H1 (cell line): ENCODE measurements around the gene WBP11. TPM values are rescaled to one million over a fixed set of nuclear protein-coding genes. Genes with fewer than 3 reads are reported as not detected.

Experiments used
- CTCF ChIA-PET: fragments of 300-600 bp; sonication (Branson Sonifier 250); formaldehyde crosslinking; loops from one replicate; lab custom pipeline; 2021; ENCODE audit not compliant: partially characterized antibody; lab: Charles Lee
- POLR2A ChIA-PET: fragments of 300-600 bp; sonication (Branson Sonifier 250); formaldehyde crosslinking; loops from one replicate; lab custom pipeline; 2021; ENCODE audit warnings: inconsistent platforms; ENCODE audit not compliant: partially characterized antibody; lab: Charles Lee
- DNase-seq, 2 experiments: peaks; one replicate each; pipeline versions ENCODE4 v3.0.0 to v3.0.0-alpha.2; 2010 to 2022; ENCODE audit warnings: low spot score in 2 of 2, low read depth in 1 of 2, mixed read lengths in 1 of 2
- FAIRE-seq: peaks from 2 replicates; lab custom pipeline; 2011; peaks lifted over from hg19 to GRCh38; lab: Jason Lieb, UNC
- H2AFZ ChIP-seq: 2 replicates; pipeline ENCODE4 v1.8.1; 2012; ENCODE audit warnings: low read length, inconsistent platforms
- H2AK5ac ChIP-seq: 2 replicates; pipeline ENCODE4 v1.6.1; 2013; ENCODE audit warnings: low read depth, low read length
- H2BK120ac ChIP-seq: replicated peaks from 2 replicates; pipeline ENCODE3; 2013; ENCODE audit warnings: low read depth, low read length, inconsistent platforms
- H2BK12ac ChIP-seq: 2 replicates; pipeline ENCODE4 v1.6.1; 2013; ENCODE audit warnings: low read depth, low read length
- H2BK15ac ChIP-seq: 2 replicates; pipeline ENCODE4 v1.6.1; 2013; ENCODE audit warnings: low read length
- H2BK20ac ChIP-seq: 2 replicates; pipeline ENCODE4 v1.6.1; 2013; ENCODE audit warnings: low read length
- H2BK5ac ChIP-seq: 2 replicates; pipeline ENCODE4 v1.6.1; 2013; ENCODE audit warnings: low read depth, low read length
- H3K14ac ChIP-seq: 2 replicates; pipeline ENCODE4 v1.6.1; 2013; ENCODE audit warnings: inconsistent platforms; ENCODE audit not compliant: insufficient read length
- H3K18ac ChIP-seq: 2 replicates; pipeline ENCODE4 v1.6.1; 2013; ENCODE audit warnings: low read length; ENCODE audit errors: extremely low read depth
- H3K23ac ChIP-seq: 2 replicates; pipeline ENCODE4 v1.6.1; 2013; ENCODE audit warnings: inconsistent platforms; ENCODE audit not compliant: insufficient read length
- H3K23me2 ChIP-seq: 2 replicates; pipeline ENCODE4 v1.6.1; 2013; ENCODE audit warnings: low read depth, low read length
- H3K27ac ChIP-seq: 2 replicates; pipeline ENCODE4 v1.6.1; 2011; ENCODE audit warnings: low read depth, low read length, inconsistent platforms
- H3K27me3 ChIP-seq, 4 experiments: replicated peaks in 1 of 4; 1 replicate in 1 of 4; 2 replicates in 3 of 4; pipeline versions ENCODE4 v1.6.1 to v1.8.1; 2011 to 2013; ENCODE audit warnings: low read length in 3 of 4, mild to moderate bottlenecking in 3 of 4, inconsistent platforms in 2 of 4, mixed read lengths in 2 of 4, moderate library complexity in 1 of 4; ENCODE audit not compliant: control insufficient read depth in 3 of 4, insufficient read depth in 3 of 4; ENCODE audit errors: extremely low read depth in 1 of 4
- H3K36me3 ChIP-seq, 4 experiments: 2 replicates each; pipeline versions ENCODE4 v1.6.1 to v1.8.1; 2011 to 2013; ENCODE audit warnings: mild to moderate bottlenecking in 4 of 4, low read length in 3 of 4, moderate library complexity in 2 of 4, control low read depth in 1 of 4, inconsistent platforms in 1 of 4; ENCODE audit not compliant: insufficient read depth in 4 of 4, control insufficient read depth in 2 of 4
- H3K4ac ChIP-seq: replicated peaks from 2 replicates; pipeline ENCODE3; 2013; ENCODE audit warnings: low read length, low read depth, mixed read lengths, inconsistent platforms; ENCODE audit not compliant: insufficient read length
- H3K4me1 ChIP-seq, 4 experiments: replicated peaks in 1 of 4; 1 replicate in 1 of 4; 2 replicates in 3 of 4; pipeline versions ENCODE4 v1.6.1 to v1.8.1; 2011 to 2013; ENCODE audit warnings: low read length in 3 of 4, inconsistent platforms in 2 of 4, mixed read lengths in 1 of 4; ENCODE audit not compliant: insufficient read depth in 4 of 4, control insufficient read depth in 3 of 4
- H3K4me2 ChIP-seq, 2 experiments: 2 replicates each; pipeline versions ENCODE4 v1.6.1 to v1.8.1; 2011 to 2013; ENCODE audit warnings: low read depth in 2 of 2, low read length in 2 of 2, control low read depth in 1 of 2, inconsistent platforms in 1 of 2, mild to moderate bottlenecking in 1 of 2; ENCODE audit not compliant: insufficient read depth in 1 of 2
- H3K4me3 ChIP-seq, 4 experiments: fragments of 200-600, 300-600 bp in 1 of 4; sonication (generic), shearing (Covaris generic), sonication (Bioruptor Twin) in 1 of 4; 2 replicates each; pipeline versions ENCODE4 v1.5.1 to v1.8.1; 2011 to 2016; ENCODE audit warnings: low read length in 4 of 4, low read depth in 3 of 4, control low read depth in 2 of 4, inconsistent platforms in 2 of 4, mild to moderate bottlenecking in 2 of 4, mixed read lengths in 1 of 4, moderate library complexity in 1 of 4; ENCODE audit not compliant: insufficient read depth in 2 of 4; ENCODE audit errors: extremely low read depth in 1 of 4
- H3K56ac ChIP-seq: replicated peaks from 2 replicates; pipeline ENCODE3; 2013; ENCODE audit warnings: low read depth, mild to moderate bottlenecking, mixed read lengths, low read length, inconsistent platforms; ENCODE audit not compliant: insufficient read length
- H3K79me1 ChIP-seq: 2 replicates; pipeline ENCODE4 v1.6.1; 2013; ENCODE audit warnings: low read depth, low read length, control low read depth
- H3K79me2 ChIP-seq, 2 experiments: 2 replicates each; pipeline versions ENCODE4 v1.6.1 to v1.8.1; 2012 to 2013; ENCODE audit warnings: low read length in 2 of 2, mild to moderate bottlenecking in 2 of 2, inconsistent platforms in 1 of 2; ENCODE audit not compliant: insufficient read depth in 2 of 2, control insufficient read depth in 1 of 2
- H3K9ac ChIP-seq, 4 experiments: replicated peaks in 1 of 4; 1 replicate in 1 of 4; 2 replicates in 3 of 4; pipeline versions ENCODE4 v1.6.1 to v1.8.1; 2011 to 2013; ENCODE audit warnings: low read depth in 3 of 4, low read length in 3 of 4, control low read depth in 2 of 4, mild to moderate bottlenecking in 2 of 4, moderate library complexity in 2 of 4, inconsistent platforms in 1 of 4; ENCODE audit errors: extremely low read depth in 1 of 4
- H3K9me3 ChIP-seq, 2 experiments: 2 replicates each; pipeline versions ENCODE4 v1.6.1 to v1.8.1; 2012 to 2013; ENCODE audit warnings: mild to moderate bottlenecking in 2 of 2, moderate library complexity in 2 of 2, control low read depth in 1 of 2, inconsistent platforms in 1 of 2, low read depth in 1 of 2, low read length in 1 of 2, mixed read lengths in 1 of 2; ENCODE audit not compliant: insufficient read depth in 2 of 2
- H4K20me1 ChIP-seq, 2 experiments: replicated peaks in 1 of 2; 2 replicates each; pipeline versions ENCODE3 to v1.8.1; 2011 to 2013; ENCODE audit warnings: inconsistent platforms in 2 of 2, low read length in 2 of 2, mild to moderate bottlenecking in 1 of 2; ENCODE audit not compliant: insufficient read depth in 2 of 2, control insufficient read depth in 1 of 2
- H4K5ac ChIP-seq: 2 replicates; pipeline ENCODE4 v1.6.1; 2013; ENCODE audit warnings: low read length, low read depth, mixed read lengths, inconsistent platforms; ENCODE audit not compliant: insufficient read length
- H4K8ac ChIP-seq: 2 replicates; pipeline ENCODE4 v1.8.0; 2013; ENCODE audit warnings: mild to moderate bottlenecking, moderate library complexity, low read length, inconsistent platforms; ENCODE audit not compliant: insufficient read depth; ENCODE audit errors: extremely low read depth
- H4K91ac ChIP-seq: replicated peaks from 2 replicates; pipeline ENCODE3; 2013; ENCODE audit warnings: low read length, mixed read lengths, inconsistent platforms; ENCODE audit not compliant: insufficient read length
- ASH2L ChIP-seq: fragments of 200-600, 300-600 bp; sonication (generic); IDR thresholded peaks from one replicate; pipeline ENCODE4 v1.7.1; 2017; ENCODE audit warnings: low read length
- EGR1 ChIP-seq: IDR thresholded peaks from 2 replicates; pipeline ENCODE4 v1.6.1; 2011; ENCODE audit warnings: low read depth, low read length, borderline replicate concordance
- EZH2 ChIP-seq: fragments of 200-600 bp; sonication (generic); IDR thresholded peaks from 2 replicates; pipeline ENCODE4 v1.7.1; 2012; ENCODE audit warnings: low read depth, mild to moderate bottlenecking, moderate library complexity, low read length, inconsistent platforms; ENCODE audit not compliant: severe bottlenecking
- KDM4A ChIP-seq: IDR thresholded peaks from one replicate; pipeline ENCODE4 v1.7.1; 2012; ENCODE audit warnings: low read depth, mild to moderate bottlenecking, moderate library complexity, low read length, inconsistent platforms; ENCODE audit not compliant: severe bottlenecking
- RNF2 ChIP-seq: fragments of 200-900, 300-1000 bp; sonication (generic); IDR thresholded peaks from 2 replicates; pipeline ENCODE4 v1.7.1; 2016; ENCODE audit warnings: borderline replicate concordance, low read depth, mild to moderate bottlenecking, antibody characterized with exemption, low read length; ENCODE audit not compliant: poor library complexity, severe bottlenecking; ENCODE audit errors: missing control alignments
- SP1 ChIP-seq: IDR thresholded peaks from 2 replicates; pipeline ENCODE4 v1.6.1; 2011; ENCODE audit warnings: low read depth, low read length
- SRF ChIP-seq: IDR thresholded peaks from 2 replicates; pipeline ENCODE4 v1.6.1; 2011; ENCODE audit warnings: mild to moderate bottlenecking, low read depth, low read length, moderate library complexity
- TAF1 ChIP-seq: IDR thresholded peaks from 2 replicates; pipeline ENCODE4 v1.6.1; 2011; ENCODE audit warnings: mild to moderate bottlenecking, low read depth, low read length
- TEAD4 ChIP-seq: IDR thresholded peaks from 2 replicates; pipeline ENCODE4 v1.6.1; 2012; ENCODE audit warnings: low read depth, low read length, inconsistent platforms, mixed read lengths
- WGBS, 2 experiments: shearing (Covaris generic) in 1 of 2; methylation state at CpG; one replicate each; pipeline versions ENCODE4 v1.1.6 to v1.1.7; 2013 to 2015; ENCODE audit warnings: low lambda C conversion rate in 2 of 2, mixed read lengths in 2 of 2, inconsistent platforms in 1 of 2, low coverage in 1 of 2, missing lambda C conversion rate in 1 of 2; ENCODE audit not compliant: insufficient replicate concordance in 2 of 2, insufficient coverage in 1 of 2, insufficient read length in 1 of 2; ENCODE audit errors: extremely low coverage in 1 of 2, missing lambda C conversion rate in 1 of 2; 5-methylcytosine and 5-hydroxymethylcytosine counted together
- polyA plus RNA-seq, 7 experiments: library from polyadenylated mRNA; depleted of rRNA in 3 of 7; stranded (reverse) in 5 of 7; unstranded in 2 of 7; fragments of >200 nt in 5 of 7; fragments of 200-250 nt in 2 of 7; gene quantifications; 1 replicate in 5 of 7; 2 replicates in 1 of 7; 4 replicates in 1 of 7; pipeline versions ENCODE4 v1.2.1 to v1.2.3, GENCODE V29; 2011 to 2013; ENCODE audit warnings: missing spikeins in 2 of 7, mixed read lengths in 2 of 7
- total RNA-seq: library from RNA; stranded (reverse); fragmentation: NEBNext Ultra II Directional; extraction: Animal tissue kit (Norgen Biotek cat#: 25700); gene quantifications from 2 replicates; pipeline ENCODE4 v1.2.1, GENCODE V29; 2021

Gene WBP11
- total and polyA plus RNA-seq, 2 of the 8 experiments (the other 6 are each of a cell fraction or from before 2014, with no cell fraction given) = 22.1 to 134 TPM

GRCh38 chr12:14776236-14776961 lies 26.9 kb downstream of the WBP11 start:
- Histone ChIP-seq H2BK120ac (no peak overlapping the region), H2BK20ac (no peak overlapping the region), H4K91ac (no peak overlapping the region)
- TF ChIP-seq RNF2 (no peak), EGR1 (no peak), SP1 (no peak), EZH2 (no peak), TAF1 (no peak), SRF (no peak), ASH2L (no peak), KDM4A (no peak), TEAD4 (no peak)
- TF ChIP-seq, all 59 proteins: peak for 0
- 90% methylated on average over 5 of the region's 5 CpGs; no CpG with 5 or more reads in 1 of the 2 experiments for WGBS, 2 experiments
- Histone ChIP-seq H2AK5ac (no peak overlapping the region), H3K23me2 (peaks cover 4% of the 10 kb centered on the region), H3K4ac (no peak overlapping the region), H3K18ac (no peak overlapping the region), H3K9me3 (no peaks in the 10 kb centered on the region), H3K4me1 (peaks cover 0 to 3% (median 0%) of the 10 kb centered on the region in 4 experiments; a peak in 1 of 7 replicates), H3K79me2 (peaks cover 0 to 8% of the 10 kb centered on the region in 2 experiments; a peak in 2 of 4 replicates), H2AFZ (no peak overlapping the region), H3K4me3 (peak overlapping the region in 1 of 4 experiments; percentile 11; a peak in 1 of 8 replicates), H3K9ac (no peak overlapping the region), H4K20me1 (peaks cover 0 to 4% of the 10 kb centered on the region in 2 experiments), H3K56ac (no peak overlapping the region), H3K23ac (no peak overlapping the region), H2BK12ac (no peak overlapping the region), H3K36me3 (no peaks in the 10 kb centered on the region), H3K27me3 (no peaks in the 10 kb centered on the region), H2BK15ac (no peak overlapping the region), H3K27ac (no peak overlapping the region), H3K14ac (no peak overlapping the region), H4K8ac (no peak overlapping the region), H3K79me1 (no peaks in the 10 kb centered on the region), H4K5ac (no peak overlapping the region), H3K4me2 (peak overlapping the region in 1 of 2 experiments; percentile 76; a peak in 1 of 4 replicates), H2BK5ac (no peak overlapping the region)
- ChIA-PET CTCF (interaction anchor here (0.7 to 4.6 kb wide), 6 partner anchors 11 to 737 kb away, joined by 3 to 22 read pairs (median 4); no protein-coding TSS in a partner anchor), POLR2A (interaction anchor here (0.9 to 9.9 kb wide), 7 partner anchors 4 to 63 kb away, joined by 3 to 136 read pairs (median 3); partner anchors contain the start of genes C12orf60 and WBP11)
- FAIRE-seq (no peak), DNase-seq (no peak)
